GM21717 (cell line): ENCODE results near the gene RPL15.
"Not testable (repeated sequence)": the region's sequence is repeated elsewhere in the genome, so short reads cannot be mapped to it uniquely, and the experiment has no call there.

Experiments
- ATAC-seq: cut with Tn5 transposase; IDR thresholded peaks from one replicate; pipeline ENCODE4 v1.9.1; 2021; ENCODE audit warnings: mild to moderate bottlenecking, moderate library complexity; ENCODE audit not compliant: unreplicated experiment

RPL15 gene

GRCh38 chr3:23889386-23889785 is 27.5 kb upstream of the RPL15 start:
- no peak for ATAC-seq

- ATAC-seq = no peak
Measured at GRCh38 chr3:23889950-23890349, 27.0 kb upstream of the RPL15 start.

- no peak for ATAC-seq
Measured at GRCh38 chr3:23894254-23895061, 22.5 kb upstream of the RPL15 start.

DNA sequence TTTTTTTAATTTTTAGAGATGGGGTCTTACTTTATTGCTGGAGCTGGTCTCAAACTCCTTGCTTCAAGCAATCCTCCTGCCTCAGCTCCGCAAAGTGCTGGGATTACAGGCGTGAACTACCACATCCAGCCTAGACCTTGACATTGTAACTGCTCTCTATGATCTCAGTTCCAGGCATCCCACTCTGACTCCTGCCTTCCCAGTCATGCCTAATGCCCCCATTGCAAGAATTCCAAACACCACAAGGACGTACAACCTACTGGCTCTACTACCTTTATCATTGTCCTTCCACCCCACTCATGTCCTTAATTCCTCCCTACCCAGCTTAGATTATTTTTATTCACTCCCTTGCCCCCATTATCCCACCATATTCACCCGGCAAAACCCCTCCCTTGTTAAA is 21.8 kb upstream of the RPL15 start:
- no peak for ATAC-seq

GRCh38 chr3:23900744-23901143 is 16.2 kb upstream of the RPL15 start:
- no peak for ATAC-seq

GRCh38 chr3:23904545-23904944 is 12.4 kb upstream of the RPL15 start:
- ATAC-seq = no peak

DNA sequence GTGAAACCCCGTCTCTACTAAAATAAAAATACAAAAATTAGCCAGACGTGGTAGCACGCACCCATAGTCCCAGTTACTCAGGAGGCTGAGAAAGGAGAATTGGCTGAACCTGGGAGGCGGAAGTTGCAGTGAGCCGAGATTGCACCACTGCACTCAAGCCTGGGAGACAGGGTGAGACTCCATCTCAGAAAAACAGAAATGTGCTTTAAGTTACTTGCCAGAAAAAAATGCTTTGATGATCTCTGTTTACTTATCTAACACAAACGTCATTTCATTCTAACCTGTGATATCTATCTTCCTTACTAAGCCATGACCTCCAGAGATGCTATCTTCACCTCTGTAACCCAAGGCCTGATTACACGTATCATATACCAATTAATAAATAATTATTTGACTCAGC is 7.6 kb upstream of the RPL15 start:
- ATAC-seq = no peak

GRCh38 chr3:23911397-23911796 is 5.5 kb upstream of the RPL15 start:
- ATAC-seq = no peak

DNA sequence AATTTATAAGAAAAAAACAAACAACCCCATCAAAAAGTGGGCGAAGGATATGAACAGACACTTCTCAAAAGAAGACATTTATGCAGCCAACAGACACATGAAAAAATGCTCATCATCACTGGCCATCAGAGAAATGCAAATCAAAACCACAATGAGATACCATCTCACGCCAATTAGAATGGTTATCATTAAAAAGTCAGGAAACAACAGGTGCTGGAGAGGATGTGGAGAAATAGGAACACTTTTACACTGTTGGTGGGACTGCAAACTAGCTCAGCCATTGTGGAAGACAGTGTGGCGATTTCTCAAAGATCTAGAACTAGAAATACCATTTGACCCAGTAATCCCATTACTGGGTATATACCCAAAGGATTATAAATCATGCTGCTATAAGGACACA is 4.6 kb upstream of the RPL15 start:
- ATAC-seq = not testable (repeated sequence)

GRCh38 chr3:23913182-23913581 is 3.8 kb upstream of the RPL15 start:
- ATAC-seq = no peak

- no peak for ATAC-seq
Measured at GRCh38 chr3:23913873-23914743, 2.8 kb upstream of the RPL15 start.

- no peak for ATAC-seq
Measured at GRCh38 chr3:23915537-23916108, 1.3 kb upstream of the RPL15 start.

GRCh38 chr3:23916152-23916885 is 613 bp upstream of the RPL15 start:
- ATAC-seq = peak; percentile 41

DNA sequence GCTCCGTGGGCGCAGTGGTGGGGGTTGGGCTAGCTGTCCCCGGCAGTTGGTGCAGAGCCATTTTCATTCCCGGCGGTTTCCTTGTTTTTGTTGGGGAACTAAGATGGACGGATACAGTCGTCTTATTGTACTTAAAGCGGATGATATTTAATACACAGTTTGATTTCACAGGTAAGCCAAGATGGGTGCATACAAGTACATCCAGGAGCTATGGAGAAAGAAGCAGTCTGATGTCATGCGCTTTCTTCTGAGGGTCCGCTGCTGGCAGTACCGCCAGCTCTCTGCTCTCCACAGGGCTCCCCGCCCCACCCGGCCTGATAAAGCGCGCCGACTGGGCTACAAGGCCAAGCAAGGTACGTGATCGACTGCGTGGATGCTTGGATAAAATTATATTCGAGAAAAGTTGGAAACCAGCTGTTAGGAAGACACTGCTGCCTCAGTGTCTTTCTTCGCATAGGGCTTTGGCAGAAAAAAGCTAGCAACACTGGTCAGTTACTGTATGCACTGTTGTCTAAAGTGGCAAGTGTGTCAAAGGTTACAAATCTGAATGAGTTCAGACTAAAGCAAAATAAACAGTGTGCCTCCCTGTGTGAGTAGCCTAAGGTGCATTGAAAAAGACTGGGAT is 859 bp downstream of the RPL15 start:
- ATAC-seq = not testable (repeated sequence)

DNA sequence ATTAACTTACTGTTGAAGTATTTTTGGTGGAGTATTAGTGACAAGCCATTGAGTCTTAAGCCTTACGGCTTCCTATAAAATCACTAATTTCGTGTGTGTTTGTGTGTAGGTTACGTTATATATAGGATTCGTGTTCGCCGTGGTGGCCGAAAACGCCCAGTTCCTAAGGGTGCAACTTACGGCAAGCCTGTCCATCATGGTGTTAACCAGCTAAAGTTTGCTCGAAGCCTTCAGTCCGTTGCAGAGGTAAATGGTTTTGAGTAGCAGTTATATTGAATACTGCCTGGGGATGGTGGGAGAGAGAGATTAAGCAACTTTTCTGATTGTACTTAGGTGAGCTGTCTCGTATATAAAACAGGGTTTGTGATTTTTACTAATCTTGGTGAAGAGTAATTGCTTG is 1.4 kb downstream of the RPL15 start:
- not testable (repeated sequence) for ATAC-seq

- no peak for ATAC-seq
Measured at GRCh38 chr3:23919628-23920027, 2.7 kb downstream of the RPL15 start.

GRCh38 chr3:23920151-23920655 is 3.3 kb downstream of the RPL15 start:
- no peak for ATAC-seq

GRCh38 chr3:23921052-23921511 is 4.2 kb downstream of the RPL15 start:
- ATAC-seq = no peak

- ATAC-seq = no peak
Measured at GRCh38 chr3:23923786-23924185, 6.9 kb downstream of the RPL15 start.

DNA sequence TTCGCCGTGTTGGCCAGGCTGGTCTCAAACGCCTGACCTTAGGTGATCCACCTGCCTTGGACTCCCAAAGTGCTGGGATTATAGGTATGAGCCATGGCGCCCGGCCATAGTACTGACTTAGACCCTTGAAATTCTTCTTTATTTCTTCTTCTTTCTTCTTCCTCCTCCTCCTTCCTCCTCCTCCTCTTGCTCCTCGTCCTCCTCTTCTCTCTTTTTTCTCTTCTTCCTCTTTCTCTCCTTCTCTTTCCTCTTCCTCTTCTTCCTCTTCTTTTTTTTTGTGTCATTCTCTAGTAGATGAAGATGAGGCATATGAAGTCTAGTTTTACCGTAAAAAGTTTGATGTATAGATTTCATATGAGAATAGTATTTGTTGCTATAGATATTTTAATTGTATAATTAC is 9.3 kb downstream of the RPL15 start:
- no peak for ATAC-seq
